Superior temporal gyrus (tissue), 1 donor: ENCODE data around the gene WWC1.

Source experiments
- DNase-seq: peaks from one replicate; pipeline ENCODE4 v3.0.0-alpha.2; 2016; ENCODE audit errors: extremely low spot score

Gene WWC1

DNA sequence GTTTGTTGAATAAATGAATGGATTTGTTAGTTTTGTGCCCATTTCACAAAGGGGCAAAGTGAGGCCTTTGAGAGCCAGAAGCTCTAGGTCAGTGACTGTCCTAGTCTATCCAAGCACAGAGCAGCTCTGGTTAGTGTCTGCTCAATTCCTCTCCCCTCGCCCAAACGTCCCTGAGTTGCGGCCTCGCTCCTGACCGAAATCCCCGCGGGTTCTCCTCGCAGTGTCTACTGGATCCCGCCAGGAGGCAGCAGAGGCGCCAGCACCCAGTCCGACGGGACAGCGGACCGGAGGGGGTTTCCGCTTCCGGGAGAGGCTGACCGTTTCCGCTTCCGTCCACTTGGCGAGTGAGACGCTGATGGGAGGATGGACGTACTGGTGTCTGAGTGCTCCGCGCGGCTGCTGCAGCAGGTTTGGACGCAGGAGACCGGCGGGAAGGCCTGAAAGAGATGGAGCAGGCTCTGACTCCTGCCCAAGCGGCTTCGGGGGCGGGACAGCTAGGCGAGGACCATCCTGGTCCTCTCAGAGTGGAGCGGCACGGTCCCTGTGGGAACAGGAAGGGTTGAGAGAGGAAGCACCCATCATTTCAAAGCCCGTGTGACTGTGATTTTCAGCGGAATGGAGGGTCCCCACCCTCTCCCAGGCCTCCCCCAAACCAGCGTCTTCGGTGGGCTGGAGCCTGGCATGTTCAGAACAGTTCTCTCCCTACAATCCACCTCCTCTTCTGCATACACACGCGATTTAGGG is 194.9 kb downstream of the WWC1 start, which contains the start of gene RARS1:
Gene RARS1 (plus strand): TSS at position 336 of the 744 bp plus-strand sequence. CDS start 28 bp downstream, at position 364.
- DNase-seq: peak; percentile 97

DNA sequence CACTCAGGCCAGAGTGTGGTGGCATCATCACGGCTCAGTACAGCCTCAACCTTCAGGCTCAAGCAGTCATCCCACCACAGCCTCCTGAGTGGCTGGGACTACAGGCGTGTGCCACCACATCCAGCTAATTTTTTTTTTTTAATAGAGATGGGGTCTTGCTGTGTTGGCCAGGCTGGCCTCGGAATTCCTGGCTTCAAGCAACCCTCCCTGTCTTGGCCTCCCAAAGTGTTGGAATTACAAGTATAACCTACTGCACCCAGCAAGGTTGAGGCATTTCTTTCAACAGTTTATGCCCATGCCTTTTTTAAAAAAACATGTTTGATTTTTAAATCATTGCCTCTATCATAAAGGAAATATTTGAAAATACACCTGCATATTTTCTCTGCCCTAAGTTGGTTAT is 197.6 kb downstream of the WWC1 start:
- no peak for DNase-seq

DNA sequence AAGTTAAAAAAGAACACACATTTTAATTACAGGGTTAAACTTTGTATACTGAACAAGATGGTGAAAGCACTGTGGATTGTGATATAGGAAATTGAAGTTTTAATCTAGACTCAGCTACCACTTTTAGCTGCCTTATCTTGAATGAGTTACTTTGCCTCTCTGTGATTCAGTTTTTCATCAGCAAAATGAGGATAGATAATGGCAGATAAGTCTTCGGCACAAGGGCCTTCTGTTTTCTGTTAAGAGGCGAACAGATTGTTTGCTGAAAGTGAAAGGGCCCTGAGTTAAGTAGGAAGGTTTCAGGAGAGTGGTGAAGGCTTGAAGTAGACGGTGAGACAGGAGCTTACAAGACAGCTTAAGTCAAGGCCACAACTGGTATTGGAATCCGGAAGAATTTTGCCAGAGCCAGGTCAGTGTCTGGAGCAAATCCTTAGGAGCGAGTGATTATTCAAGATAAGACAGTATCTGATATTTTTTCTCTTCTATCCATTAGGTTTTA is 202.7 kb downstream of the WWC1 start:
- no peak for DNase-seq

DNA sequence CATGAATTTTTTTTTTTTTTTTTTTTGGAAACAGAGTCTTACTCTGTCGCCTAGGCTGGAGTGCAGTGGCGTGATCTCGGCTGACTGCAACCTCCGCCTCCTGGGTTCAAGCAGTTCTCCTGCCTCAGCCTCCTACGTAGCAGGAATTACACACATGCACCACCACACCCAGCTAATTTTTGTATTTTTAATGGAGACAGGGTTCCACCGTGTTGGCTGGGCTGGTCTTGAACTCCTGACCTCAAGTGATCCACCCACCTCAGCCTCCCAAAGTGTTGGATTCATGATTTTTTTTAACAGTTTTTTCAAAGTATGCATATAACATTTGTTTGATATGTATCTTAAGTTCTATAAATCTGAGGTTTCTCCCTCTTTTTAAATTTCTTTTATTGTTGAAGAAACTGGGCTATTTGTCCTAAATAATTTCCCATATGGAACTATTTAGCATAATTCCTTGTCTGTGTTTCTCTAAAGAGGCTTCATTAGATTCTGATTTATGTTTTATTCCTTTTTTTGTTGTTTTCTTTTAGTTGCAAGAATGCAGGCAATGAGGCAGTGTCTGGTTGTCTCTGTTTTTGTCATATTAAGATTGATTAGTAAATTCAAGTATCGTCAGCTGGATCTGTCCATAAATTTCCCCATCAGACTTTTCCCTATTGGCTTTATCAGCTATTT is 211.3 kb downstream of the WWC1 start:
- DNase-seq: no peak

DNA sequence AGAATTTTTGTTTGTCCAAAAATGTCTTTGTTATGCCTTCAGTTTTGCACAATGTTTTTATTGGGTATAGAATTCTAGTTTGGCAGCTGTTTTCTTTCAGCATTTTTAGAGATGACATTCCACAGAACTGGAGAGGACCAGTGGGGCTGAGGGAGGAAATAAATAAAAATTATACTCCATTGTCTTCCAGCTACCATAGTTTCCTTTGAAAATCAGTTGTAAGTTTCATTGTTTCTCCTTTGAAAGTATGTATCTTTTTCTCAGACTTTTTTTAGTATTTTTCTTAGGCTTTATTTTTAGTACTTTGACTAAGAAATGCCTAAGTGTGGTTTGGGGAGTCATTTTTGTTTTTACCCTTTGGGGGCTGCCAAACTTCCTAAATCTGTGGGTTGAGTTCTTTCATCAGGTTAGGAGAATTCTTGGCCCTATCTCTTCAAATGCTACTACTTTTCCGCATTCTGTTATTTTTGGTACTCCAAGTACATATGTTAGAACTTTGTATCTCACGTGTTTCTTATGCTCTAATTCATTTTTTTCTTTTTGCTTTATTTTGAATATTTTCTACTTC is 222.5 kb downstream of the WWC1 start:
- no peak for DNase-seq
